Astrocyte (in vitro differentiated cells and primary cell): ENCODE measurements around the gene RIPOR2. TPM values are rescaled to one million over a fixed set of nuclear protein-coding genes. Genes with fewer than 3 reads are reported as not detected.

Experiments used
- DNase-seq: peaks from one replicate; pipeline ENCODE4 v3.0.0-alpha.2; 2010; ENCODE audit warnings: low read depth
- FAIRE-seq: peaks from 2 replicates; lab custom pipeline; 2011; peaks lifted over from hg19 to GRCh38; lab: Jason Lieb, UNC
- H2AFZ ChIP-seq: 2 replicates; pipeline ENCODE4 v1.6.0; 2012; ENCODE audit warnings: low read depth, low read length, inconsistent platforms
- H3K27ac ChIP-seq: 2 replicates; pipeline ENCODE4 v1.5.1; 2011; ENCODE audit warnings: low read depth, low read length, inconsistent platforms
- H3K27me3 ChIP-seq: 2 replicates; pipeline ENCODE4 v1.6.0; 2011; ENCODE audit warnings: low read length, inconsistent platforms; ENCODE audit not compliant: insufficient read depth
- H3K36me3 ChIP-seq: 2 replicates; pipeline ENCODE4 v1.5.1; 2011; ENCODE audit warnings: low read length, inconsistent platforms; ENCODE audit not compliant: insufficient read depth
- H3K4me1 ChIP-seq: 2 replicates; pipeline ENCODE4 v1.5.1; 2011; ENCODE audit warnings: low read length, inconsistent platforms; ENCODE audit not compliant: insufficient read depth
- H3K4me2 ChIP-seq: 2 replicates; pipeline ENCODE4 v1.6.0; 2012; ENCODE audit warnings: low read length, inconsistent platforms
- H3K4me3 ChIP-seq: 2 replicates; pipeline ENCODE4 v1.5.1; 2011; ENCODE audit warnings: low read depth, mild to moderate bottlenecking, low read length, inconsistent platforms; ENCODE audit not compliant: insufficient read depth
- H3K79me2 ChIP-seq: 2 replicates; pipeline ENCODE4 v1.6.0; 2012; ENCODE audit warnings: mild to moderate bottlenecking, low read length, inconsistent platforms; ENCODE audit not compliant: insufficient read depth
- H3K9ac ChIP-seq: 2 replicates; pipeline ENCODE4 v1.6.0; 2012; ENCODE audit warnings: mild to moderate bottlenecking, low read length, inconsistent platforms
- H3K9me3 ChIP-seq: 2 replicates; pipeline ENCODE4 v1.5.1; 2012; ENCODE audit warnings: low read depth, mild to moderate bottlenecking, low read length, inconsistent platforms; ENCODE audit not compliant: insufficient read depth
- H4K20me1 ChIP-seq: 2 replicates; pipeline ENCODE4 v1.6.0; 2012; ENCODE audit warnings: low read length, inconsistent platforms; ENCODE audit not compliant: insufficient read depth
- H3K27ac Mint-ChIP-seq: one replicate; pipeline ENCODE4 v1.8.0; 2021; ENCODE audit warnings: mild to moderate bottlenecking, mixed read lengths; ENCODE audit not compliant: unreplicated experiment
- H3K27me3 Mint-ChIP-seq: one replicate; pipeline ENCODE4 v1.8.0; 2021; ENCODE audit warnings: low read depth, mixed read lengths; ENCODE audit not compliant: unreplicated experiment
- H3K36me3 Mint-ChIP-seq: one replicate; pipeline ENCODE4 v1.8.0; 2021; ENCODE audit warnings: low read depth, mixed read lengths; ENCODE audit not compliant: unreplicated experiment
- H3K4me1 Mint-ChIP-seq: one replicate; pipeline ENCODE4 v1.8.0; 2021; ENCODE audit warnings: low read depth, mixed read lengths; ENCODE audit not compliant: unreplicated experiment
- H3K4me3 Mint-ChIP-seq: one replicate; pipeline ENCODE4 v1.8.0; 2021; ENCODE audit warnings: mild to moderate bottlenecking, moderate library complexity, mixed read lengths; ENCODE audit not compliant: unreplicated experiment
- H3K9me3 Mint-ChIP-seq: one replicate; pipeline ENCODE4 v1.8.0; 2021; ENCODE audit warnings: mild to moderate bottlenecking, mixed read lengths; ENCODE audit not compliant: unreplicated experiment
- CTCF ChIP-seq: IDR thresholded peaks from 2 replicates; pipeline ENCODE4 v1.5.1; 2011; ENCODE audit warnings: low read depth, mild to moderate bottlenecking, inconsistent platforms, low read length, moderate library complexity; ENCODE audit not compliant: insufficient read depth
- EZH2 ChIP-seq: IDR thresholded peaks from 2 replicates; pipeline ENCODE4 v1.6.1; 2012; ENCODE audit warnings: mild to moderate bottlenecking, low read length, inconsistent platforms; ENCODE audit not compliant: insufficient read depth
- total RNA-seq: library from RNA; stranded (reverse); gene quantifications from 2 replicates; pipeline ENCODE4 v1.2.1, GENCODE V29; 2021

The RIPOR2 gene
- total RNA-seq, 1 donor from 2014 or later = 0.95 TPM

GRCh38 chr6:24774696-24775519, 160.9 kb downstream of the RIPOR2 start, which contains the start of gene GMNN:
GMNN (plus strand) TSS chr6:24774937; CDS start chr6:24777247, 2,310 bp downstream.
- H3K4me3 Mint-ChIP-seq = peak within 1 kb of the TSS; percentile 97
- TF ChIP-seq EZH2 (no peak), CTCF (no peak)
- DNase-seq = peak; percentile 76
- Histone ChIP-seq H3K9me3 (no peaks in the 10 kb centered on the region), H3K79me2 (peaks cover 51% of the 10 kb centered on the region), H3K4me2 (peak within 1 kb of the TSS; percentile 89), H2AFZ (peak within 1 kb of the TSS; percentile 99), H3K27ac (peak within 1 kb of the TSS; percentile 94), H3K9ac (peak within 1 kb of the TSS; percentile 96), H4K20me1 (peaks cover 3% of the 10 kb centered on the region), H3K27me3 (no peaks in the 10 kb centered on the region), H3K36me3 (no peaks in the 10 kb centered on the region), H3K4me1 (peaks cover 6% of the 10 kb centered on the region), H3K4me3 (peak within 1 kb of the TSS; percentile 90)
- H3K27ac Mint-ChIP-seq = peak within 1 kb of the TSS; percentile 75
- no peaks in the 10 kb centered on the region for H3K9me3 Mint-ChIP-seq
- H3K27me3 Mint-ChIP-seq = no peaks in the 10 kb centered on the region
- FAIRE-seq = no peak
- H3K36me3 Mint-ChIP-seq = no peaks in the 10 kb centered on the region
- H3K4me1 Mint-ChIP-seq = peaks cover 3% of the 10 kb centered on the region

- no peak overlapping the region for H3K27ac ChIP-seq
- no peak overlapping the region for H3K4me3 Mint-ChIP-seq
- no peak for TF ChIP-seq EZH2
- no peak for TF ChIP-seq CTCF
- H3K27ac Mint-ChIP-seq = no peak overlapping the region
- no peaks in the 10 kb centered on the region for H3K36me3 Mint-ChIP-seq
- no peak overlapping the region for H2AFZ ChIP-seq
- H3K27me3 Mint-ChIP-seq = no peaks in the 10 kb centered on the region
- no peak overlapping the region for H3K9ac ChIP-seq
- no peaks in the 10 kb centered on the region for H4K20me1 ChIP-seq
- DNase-seq = no peak
- H3K9me3 Mint-ChIP-seq = no peaks in the 10 kb centered on the region
- H3K4me1 ChIP-seq = no peaks in the 10 kb centered on the region
- no peak for FAIRE-seq
- no peaks in the 10 kb centered on the region for H3K27me3 ChIP-seq
- no peak overlapping the region for H3K4me2 ChIP-seq
- no peaks in the 10 kb centered on the region for H3K79me2 ChIP-seq
- H3K36me3 ChIP-seq = no peaks in the 10 kb centered on the region
- H3K4me1 Mint-ChIP-seq = peaks cover 2% of the 10 kb centered on the region
- H3K4me3 ChIP-seq = no peak overlapping the region
- no peaks in the 10 kb centered on the region for H3K9me3 ChIP-seq
Measured at GRCh38 chr6:24768361-24768760, 167.4 kb downstream of the RIPOR2 start.
